ENCODE results near the gene CCDC157.

Gene CCDC157

GRCh38 chr22:30356449-30357235 is at the start of gene CCDC157, which contains the start of gene SF3A1:
Gene CCDC157, plus strand, starts transcription at chr22:30357007. Its CDS starts 8,994 bp downstream, at chr22:30366001.
Gene SF3A1, minus strand, starts transcription at chr22:30356894. Its CDS starts 102 bp downstream, at chr22:30356792.
- DNase-seq (ENCODE audit: low spot score) = peak; percentile 85

- no peak for DNase-seq (ENCODE audit: low spot score)
Observed at GRCh38 chr22:30307041-30307574, 49.7 kb upstream of the CCDC157 start.

- DNase-seq (ENCODE audit: low spot score) = no peak
Observed at GRCh38 chr22:30308093-30308492, 48.7 kb upstream of the CCDC157 start.

- DNase-seq (ENCODE audit: low spot score) = no peak
Observed at GRCh38 chr22:30308518-30309230, 48.1 kb upstream of the CCDC157 start.

- DNase-seq (ENCODE audit: low spot score) = no peak
Observed at GRCh38 chr22:30309951-30310741, 46.7 kb upstream of the CCDC157 start.

- no peak for DNase-seq (ENCODE audit: low spot score)
Observed at GRCh38 chr22:30310881-30311771, 45.7 kb upstream of the CCDC157 start.

- DNase-seq (ENCODE audit: low spot score) = no peak
Observed at GRCh38 chr22:30312053-30312452, 44.8 kb upstream of the CCDC157 start.

GRCh38 chr22:30313527-30314363 is 43.1 kb upstream of the CCDC157 start:
- DNase-seq (ENCODE audit: low spot score) = no peak

GRCh38 chr22:30314915-30315314 is 41.9 kb upstream of the CCDC157 start:
- no peak for DNase-seq (ENCODE audit: low spot score)

GRCh38 chr22:30315962-30316576 is 40.7 kb upstream of the CCDC157 start:
- no peak for DNase-seq (ENCODE audit: low spot score)

GRCh38 chr22:30317778-30318177 is 39.0 kb upstream of the CCDC157 start:
- no peak for DNase-seq (ENCODE audit: low spot score)

GRCh38 chr22:30318799-30319419 is 37.9 kb upstream of the CCDC157 start:
- no peak for DNase-seq (ENCODE audit: low spot score)

- no peak for DNase-seq (ENCODE audit: low spot score)
Observed at GRCh38 chr22:30320021-30320556, 36.7 kb upstream of the CCDC157 start.

GRCh38 chr22:30321461-30321860 is 35.3 kb upstream of the CCDC157 start:
- DNase-seq (ENCODE audit: low spot score) = no peak

- no peak for DNase-seq (ENCODE audit: low spot score)
Observed at GRCh38 chr22:30323246-30323645, 33.6 kb upstream of the CCDC157 start.

- DNase-seq (ENCODE audit: low spot score) = no peak
Observed at GRCh38 chr22:30324014-30324730, 32.6 kb upstream of the CCDC157 start.

GRCh38 chr22:30325065-30325720 is 31.6 kb upstream of the CCDC157 start:
- DNase-seq (ENCODE audit: low spot score) = no peak

Data from pons (tissue), 1 donor.